HG02763 (cell line): ENCODE data around the gene IGSF9.
"Not testable (repeated sequence)": the region's sequence is repeated elsewhere in the genome, so short reads cannot be mapped to it uniquely, and the experiment has no call there.

Source experiments
- ATAC-seq: cut with Tn5 transposase; IDR thresholded peaks from one replicate; pipeline ENCODE4 v1.9.1; 2021; ENCODE audit warnings: mild to moderate bottlenecking, moderate library complexity; ENCODE audit not compliant: unreplicated experiment

Gene IGSF9

DNA sequence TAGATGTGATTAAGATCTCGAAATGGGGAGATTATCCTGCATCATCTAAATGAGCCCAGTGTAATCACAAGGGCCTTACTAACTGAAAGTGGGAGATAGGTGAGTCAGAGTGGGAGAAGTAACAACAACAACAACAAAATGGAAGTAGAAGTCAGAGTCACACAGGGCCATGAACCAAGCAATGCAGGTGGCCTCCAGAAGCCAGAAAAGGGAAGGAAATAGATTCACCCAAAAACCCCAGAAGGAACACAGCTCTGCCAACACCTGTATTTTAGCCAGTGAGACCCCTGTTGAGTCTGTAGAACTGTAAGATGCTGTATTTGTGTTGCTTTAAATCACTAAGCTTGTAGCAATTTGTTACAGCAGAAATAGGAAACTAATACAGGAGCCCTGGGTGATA is 24.2 kb downstream of the IGSF9 start:
- ATAC-seq, result no peak

DNA sequence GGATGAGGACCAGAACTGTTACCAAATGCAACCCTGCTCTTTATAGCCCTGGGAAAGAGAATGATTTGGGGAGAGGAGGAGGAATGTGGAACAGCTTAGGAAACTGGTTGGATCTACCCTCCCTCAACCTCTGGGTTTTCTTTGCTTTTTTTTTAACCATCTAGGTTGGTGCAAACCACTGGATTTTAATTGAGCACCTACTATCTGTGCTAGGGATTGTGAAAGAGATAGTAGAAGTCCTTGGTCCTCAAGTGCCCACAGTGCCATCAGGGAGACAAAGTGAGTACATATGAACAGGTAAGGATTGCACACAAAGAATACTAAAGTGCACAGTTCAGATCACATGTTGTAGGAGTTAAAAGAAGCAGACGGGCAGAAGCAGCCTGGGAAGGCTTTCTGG is 24.8 kb downstream of the IGSF9 start:
- ATAC-seq, result no peak

DNA sequence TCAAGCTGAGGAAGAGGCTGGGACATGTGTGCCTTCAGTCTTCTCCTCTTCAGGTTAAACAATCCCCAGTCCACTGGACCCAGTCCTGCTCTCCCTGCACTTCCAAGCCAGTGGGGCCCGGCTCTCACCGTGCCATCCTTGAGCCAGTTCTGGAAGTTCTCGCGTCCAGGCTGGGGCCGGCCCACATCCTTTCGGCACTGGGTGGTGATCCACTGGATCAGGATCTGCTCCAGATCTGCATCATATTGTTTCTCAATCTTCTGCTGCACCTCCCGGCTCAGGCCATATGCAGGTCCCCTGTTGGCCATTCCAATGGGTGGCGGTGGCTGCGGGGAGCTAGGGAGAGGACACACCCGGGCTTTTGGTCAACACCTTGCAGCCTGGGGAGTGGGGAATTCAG is 25.2 kb downstream of the IGSF9 start:
- no peak for ATAC-seq

DNA sequence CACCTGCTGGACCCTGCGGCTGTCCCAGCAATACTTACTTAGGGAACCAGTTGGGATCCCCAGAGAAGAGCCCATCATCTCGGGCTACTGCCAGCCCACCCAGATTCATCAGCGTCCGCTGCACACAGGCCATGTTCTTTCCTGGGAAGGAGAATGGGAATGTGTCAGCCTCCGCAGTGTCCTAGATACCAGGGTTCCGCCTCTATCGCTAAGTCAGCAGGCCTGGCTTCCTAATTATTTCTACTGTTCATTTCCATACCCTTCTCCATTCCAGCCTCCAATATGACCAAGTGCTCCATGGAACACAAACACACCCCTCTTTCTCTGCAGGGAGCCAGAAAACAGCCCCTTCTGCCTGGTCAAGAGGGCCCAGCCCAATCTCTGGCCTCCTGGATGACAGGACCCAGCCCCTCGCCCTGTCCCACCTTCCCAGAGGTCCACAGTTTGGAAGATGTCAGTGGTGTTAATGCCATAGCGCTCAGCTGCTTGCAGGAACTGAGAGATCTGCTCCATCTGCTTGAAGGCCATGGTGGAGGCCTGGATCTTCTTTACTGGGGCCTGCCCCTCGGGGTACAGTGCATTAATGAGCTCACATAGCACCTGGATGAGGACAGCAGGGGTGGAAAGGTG is 26.1 kb downstream of the IGSF9 start:
- no peak for ATAC-seq

DNA sequence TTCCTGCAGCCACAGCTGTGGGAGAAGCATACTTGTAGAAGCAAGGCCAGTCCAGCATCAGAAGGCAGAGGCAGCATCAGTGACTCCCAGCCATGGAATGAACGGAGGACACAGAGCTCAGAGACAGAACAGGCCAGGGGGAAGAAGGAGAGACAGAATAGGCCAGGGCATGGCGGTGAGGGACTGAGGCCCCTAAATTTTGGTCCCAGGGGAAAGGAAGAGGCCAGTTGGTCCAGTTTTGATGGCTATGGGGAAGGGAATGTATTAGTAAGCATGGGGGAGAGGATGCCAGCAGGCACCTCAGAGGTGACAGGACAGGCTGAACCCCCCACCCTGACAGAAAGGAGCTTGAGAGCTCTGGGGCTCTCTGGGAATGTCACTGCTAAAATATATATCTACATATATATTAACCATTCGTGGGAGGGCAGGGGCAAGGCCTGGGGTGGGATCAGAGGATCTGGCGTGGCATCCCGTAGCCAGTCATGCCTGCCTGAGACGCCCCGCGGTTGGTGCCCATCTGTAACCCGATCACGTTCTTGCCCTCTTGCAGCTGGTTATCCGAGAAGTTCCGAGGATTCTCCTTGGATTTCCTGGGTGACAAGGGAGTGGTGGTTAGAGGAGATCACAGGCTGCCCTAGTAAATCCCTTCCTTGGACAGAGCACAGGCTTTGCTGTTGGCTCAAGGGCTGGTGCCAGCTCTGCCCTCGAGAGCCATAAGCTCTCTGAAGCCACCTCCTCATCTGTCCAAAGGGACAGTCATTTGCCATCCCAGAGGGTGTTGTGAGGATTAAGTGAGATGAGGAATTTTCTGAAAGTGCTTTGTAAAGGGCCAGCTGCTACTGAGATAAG is 26.8 kb downstream of the IGSF9 start:
- ATAC-seq, result no peak

DNA sequence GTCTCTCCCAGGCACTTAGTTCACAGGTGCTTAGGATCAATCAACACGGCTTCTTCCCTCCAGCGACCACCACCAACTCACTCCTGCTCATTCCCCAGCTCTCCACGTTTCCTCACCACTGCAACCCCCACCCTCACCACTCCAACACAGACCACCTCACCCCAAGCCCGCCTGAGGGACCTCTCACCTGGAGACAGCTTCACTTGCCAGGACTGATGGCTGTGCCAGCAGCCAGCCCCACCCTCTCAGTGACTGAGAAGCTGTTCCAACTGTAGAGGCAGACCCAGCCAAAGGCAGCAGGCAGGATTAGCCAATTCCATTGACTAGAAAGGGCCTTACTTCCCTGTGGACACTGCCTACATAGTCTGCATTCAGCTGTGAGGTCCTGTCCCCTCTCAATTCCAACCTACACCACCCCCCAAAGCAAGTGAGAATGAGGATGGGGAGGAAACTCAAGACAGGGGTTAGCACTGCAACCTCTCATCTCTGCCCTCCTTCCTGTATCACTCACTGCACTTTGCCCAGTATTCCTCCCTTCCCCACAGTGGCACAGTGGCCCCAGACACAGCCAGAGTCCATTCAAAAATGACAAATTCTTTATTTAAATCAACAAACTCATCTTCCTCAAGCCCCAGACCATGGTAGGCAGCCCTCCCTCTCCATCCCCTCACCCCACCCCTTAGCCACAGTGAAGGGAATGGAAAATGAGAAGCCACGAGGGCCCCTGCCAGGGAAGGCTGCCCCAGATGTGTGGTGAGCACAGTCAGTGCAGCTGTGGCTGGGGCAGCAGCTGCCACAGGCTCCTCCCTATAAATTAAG is 27.7 kb downstream of the IGSF9 start:
- ATAC-seq, result no peak

DNA sequence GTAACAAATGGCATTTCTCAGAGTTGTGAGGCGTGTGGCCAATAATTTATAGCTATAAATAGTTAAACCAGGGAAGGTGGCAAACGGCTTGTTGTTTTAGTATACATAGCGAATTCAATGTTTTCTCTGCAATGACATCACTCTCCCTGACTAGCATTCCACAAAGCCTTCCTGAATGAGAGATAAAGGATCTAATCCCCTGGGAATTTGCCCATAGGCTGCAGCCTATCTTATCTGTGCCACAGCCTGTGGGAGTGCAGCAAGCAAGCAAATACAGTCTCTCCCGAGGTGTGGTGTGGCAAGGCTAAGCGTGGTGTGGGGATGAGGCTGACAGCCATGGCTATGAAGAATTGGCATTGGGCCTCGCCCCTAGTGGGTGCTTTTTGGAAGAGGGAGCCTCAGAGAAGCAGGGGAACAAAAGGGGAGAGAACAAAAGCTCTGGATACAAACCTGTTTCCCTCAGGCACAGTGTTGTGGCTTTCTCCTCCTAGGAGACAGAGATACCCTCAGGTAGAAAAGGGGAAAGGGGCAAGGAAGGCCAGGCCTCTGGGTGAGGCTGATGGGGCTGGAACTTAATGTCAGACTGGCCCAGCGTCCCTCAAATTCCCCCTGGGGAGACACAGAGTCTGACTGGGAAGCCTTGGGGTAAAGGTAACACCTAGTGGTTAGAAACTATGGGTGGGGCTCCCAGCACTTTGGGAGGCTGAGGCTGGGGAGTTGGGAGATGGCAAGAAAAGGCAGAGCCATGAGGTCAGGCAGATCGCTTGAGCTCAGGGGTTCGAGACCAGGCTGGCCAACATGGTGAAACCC is 29.0 kb downstream of the IGSF9 start:
- ATAC-seq, result no peak

DNA sequence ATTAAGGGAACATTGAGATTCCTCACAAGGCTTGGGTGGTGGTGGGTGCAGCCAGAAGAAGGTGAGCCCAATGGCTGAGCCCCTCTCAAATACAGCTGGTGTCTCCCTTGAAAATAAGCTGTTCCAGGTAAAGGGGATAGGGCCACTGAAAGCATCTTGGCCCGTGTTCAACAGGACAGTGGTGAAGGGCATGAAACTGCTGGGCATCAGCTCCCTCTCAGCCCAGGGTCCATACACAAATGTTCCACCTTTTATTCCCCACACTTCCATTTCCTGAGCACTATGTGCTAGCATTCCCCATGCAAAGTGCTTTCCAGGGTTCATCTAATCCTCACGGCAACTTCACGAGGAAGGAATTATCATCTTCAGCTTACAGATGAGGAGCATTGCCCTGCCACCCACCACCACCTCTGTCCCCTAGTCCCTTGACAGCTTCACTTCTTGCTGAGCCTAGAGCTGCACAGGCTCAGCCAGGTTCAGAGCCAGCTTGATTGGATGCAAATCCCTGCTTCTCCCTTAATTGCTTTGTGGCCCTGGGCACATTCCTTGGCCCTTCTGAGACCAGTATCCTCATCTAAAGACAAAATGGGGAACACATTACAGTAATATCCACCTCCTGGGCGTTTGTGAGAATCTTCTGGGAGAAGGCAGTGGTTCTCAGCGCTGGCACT is 29.7 kb downstream of the IGSF9 start:
- no peak for ATAC-seq

DNA sequence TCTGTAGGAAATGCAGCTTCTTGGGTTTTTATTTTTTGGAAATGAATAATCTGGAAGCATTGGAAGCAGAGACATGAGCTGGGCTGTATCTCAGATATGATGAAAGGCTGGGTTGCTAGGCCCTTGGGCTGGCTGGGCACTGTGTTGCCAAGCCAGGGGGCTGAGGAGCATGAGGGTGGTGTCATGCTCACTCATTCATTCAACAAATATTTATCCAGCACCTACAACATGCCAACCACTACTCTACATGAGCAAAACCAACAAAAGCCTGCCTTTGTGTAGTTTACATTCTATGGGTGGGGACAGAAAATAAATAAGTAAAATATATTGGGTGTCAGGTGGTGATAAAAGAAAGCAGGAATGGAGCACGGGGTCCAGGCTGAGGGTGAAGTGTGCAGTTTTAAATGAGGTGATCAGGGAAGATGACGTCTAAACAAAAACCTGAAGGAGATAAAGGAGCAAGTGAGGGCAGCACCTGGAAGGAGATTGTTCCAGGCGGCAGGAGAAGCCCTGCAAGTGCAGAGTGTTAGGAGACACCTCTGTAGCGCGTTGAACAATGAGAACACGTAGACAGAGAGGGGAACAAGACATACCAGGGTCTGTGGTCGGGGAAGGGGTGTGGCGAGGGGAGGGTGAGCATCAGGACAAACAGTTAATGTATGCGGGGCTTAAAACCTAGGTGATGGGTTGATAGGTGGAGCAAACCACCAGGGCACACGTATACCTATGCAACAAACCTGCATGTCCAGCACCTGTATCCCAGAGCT is 31.0 kb downstream of the IGSF9 start:
- no peak for ATAC-seq

DNA sequence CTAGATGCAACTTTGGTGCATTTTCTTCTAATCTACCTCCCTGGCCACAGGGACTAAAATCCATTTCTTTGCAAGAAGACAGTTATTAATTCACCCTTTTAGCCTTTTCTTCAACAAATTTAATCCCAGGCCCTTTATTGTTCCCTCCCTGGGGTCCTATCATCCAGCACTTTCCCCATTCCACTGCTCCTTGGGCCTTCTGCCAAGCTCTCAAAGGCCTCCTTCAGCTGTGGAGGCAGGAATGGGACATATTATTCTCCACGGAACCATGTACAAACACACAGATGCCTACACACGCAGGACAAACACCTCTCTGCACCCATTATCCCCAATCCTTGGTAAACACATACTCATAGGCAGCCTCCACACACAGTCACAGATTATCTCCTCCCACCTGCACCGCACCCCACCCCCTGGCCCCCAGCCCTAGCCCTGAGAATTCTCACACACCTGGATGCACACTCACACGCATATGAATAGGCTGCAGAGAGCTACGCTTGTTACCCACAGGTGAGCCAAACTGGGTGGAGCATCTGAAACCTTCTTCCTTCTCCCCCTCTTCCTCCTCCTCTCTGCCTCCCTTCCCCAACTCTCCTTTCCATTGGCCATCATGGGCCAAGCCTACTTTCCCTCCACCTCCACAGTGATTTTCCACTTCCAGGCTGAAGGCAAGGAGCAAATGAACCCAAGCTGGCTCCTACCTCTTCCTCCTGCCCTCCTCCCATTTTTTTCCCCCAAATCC is 31.8 kb downstream of the IGSF9 start:
- no peak for ATAC-seq

DNA sequence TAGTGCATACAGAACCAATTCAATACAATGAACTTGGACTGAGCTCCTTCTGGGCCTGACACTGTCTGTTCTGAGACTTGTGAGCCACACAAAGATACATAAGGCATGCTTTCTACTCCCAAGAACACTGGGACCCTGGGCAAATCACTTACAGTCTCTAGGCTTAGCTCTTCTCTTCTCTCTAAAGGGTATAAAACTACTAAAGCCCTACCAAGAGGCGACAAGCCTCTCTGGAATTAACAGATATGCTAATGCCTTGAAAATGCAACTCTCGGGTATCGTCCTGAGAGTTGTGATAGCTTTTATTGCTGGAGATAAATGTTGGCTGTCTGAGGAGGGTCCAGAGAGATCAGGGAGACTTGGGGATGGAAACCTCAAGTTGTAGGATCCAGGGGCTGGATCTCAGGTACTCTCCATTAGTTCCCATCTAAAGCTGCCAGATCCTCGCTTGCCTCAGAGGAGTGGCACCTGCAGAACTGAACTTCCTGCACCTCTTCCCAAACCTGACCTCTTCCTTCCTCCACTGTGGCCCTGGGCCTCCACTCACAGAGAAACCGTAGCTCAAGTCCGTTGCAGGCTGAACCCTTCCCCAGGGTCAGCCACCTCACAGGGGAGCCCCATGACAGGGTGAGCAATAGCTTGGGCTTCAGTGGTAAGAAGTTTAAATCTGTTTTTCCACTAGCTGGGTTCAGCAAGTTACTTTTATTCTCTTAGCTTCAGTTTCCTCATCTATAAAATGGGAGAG is 33.9 kb downstream of the IGSF9 start:
- ATAC-seq, result no peak

DNA sequence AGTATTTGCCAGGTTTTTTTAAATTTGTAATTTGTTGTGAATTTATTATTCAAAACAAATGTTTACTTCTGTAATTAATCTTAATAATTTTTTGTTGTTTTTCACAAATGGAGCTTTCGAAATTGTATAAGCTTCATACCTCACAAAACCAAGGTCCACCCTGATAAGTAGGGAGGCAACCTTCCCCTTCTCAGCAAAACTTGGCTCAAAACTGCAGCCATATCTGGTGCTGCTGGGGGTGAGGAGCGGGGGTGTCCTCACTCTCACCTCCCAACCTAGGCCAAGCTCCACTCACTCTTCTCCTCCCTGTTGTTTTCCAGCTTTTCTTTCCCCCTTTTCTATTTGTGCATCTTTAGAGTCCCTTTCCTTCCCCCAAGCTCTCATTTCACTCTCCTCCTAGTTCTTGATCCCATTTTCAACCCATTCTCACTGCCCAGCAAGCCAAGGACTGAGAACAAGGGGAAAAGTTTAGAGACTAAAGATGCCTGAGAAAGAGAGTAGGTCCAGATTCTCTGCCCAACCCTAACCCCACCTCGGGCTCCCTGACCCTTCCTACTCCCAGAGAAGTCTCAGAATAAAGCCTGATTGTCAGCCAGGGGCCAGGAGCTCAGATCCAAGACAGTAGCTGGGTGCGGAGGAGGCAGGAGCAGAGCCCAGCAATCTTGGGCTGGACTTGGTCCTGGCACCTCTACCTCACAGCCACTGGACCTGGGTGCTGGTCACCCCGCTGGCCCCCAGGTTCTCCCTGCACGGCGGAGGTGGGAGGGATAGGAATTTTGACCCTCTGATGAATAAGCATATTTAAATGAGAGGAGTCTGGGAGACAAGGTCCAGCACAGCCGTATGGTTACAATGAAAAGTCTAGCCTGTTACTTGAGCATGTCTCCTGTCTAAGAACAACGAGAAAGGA is 37.1 kb downstream of the IGSF9 start:
- ATAC-seq, result no peak

DNA sequence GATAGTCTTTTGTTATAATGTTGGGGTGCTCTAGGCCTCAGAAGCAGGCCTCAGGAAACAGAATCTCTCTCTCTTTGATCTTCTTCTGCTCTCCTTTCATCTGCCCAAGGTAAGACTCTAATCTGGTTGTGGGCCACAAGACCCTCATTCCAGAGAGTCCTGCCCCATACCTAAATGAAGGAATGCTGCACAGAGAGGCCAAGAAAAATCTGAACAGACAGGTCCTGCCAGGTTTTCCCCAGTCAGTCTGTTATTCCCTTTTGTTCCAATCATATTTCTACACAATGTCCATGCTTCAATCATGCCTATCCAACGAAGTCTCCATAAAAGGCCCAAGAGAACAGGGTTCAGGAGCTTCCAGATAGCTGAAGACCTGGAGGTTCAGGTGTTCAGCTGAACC is 38.5 kb downstream of the IGSF9 start:
- ATAC-seq, result no peak

DNA sequence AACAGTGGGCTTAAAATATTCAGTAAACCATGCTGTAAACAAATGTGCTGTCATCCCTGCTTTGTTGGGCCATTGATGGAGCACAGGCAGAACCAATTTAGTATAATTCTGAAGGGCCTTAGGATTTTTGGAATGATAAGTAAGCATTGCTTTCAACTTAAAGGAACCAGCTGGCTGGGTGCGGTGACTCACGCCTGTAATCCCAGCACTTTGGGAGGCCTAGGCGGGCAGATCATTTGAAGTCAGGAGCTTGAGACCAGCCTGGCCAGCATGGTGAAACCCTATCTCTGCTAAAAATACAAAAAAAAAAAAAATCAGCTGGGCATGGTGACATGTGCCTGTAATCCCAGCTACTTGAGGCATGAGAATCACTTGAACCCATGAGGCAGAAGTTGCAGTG is 41.4 kb downstream of the IGSF9 start:
- not testable (repeated sequence) for ATAC-seq

DNA sequence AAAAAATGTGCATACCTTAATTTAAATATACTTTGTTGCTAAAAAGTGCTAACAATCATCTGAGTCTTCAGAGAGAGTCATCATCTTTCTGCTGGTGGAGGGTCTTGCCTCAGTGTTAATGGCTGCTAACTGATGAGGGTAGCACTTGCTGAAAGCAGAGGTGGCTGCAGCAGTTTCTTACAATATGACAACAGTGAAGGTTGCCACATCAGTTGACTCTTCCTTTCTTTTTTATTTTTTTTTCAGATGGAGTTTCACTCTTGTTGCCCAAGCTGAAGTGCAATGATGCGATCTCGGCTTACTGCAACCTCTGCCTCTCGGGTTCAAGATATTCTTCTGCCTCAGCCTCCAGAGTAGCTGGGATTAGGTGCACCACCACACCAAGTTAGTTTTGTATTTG is 42.9 kb downstream of the IGSF9 start:
- no peak for ATAC-seq

DNA sequence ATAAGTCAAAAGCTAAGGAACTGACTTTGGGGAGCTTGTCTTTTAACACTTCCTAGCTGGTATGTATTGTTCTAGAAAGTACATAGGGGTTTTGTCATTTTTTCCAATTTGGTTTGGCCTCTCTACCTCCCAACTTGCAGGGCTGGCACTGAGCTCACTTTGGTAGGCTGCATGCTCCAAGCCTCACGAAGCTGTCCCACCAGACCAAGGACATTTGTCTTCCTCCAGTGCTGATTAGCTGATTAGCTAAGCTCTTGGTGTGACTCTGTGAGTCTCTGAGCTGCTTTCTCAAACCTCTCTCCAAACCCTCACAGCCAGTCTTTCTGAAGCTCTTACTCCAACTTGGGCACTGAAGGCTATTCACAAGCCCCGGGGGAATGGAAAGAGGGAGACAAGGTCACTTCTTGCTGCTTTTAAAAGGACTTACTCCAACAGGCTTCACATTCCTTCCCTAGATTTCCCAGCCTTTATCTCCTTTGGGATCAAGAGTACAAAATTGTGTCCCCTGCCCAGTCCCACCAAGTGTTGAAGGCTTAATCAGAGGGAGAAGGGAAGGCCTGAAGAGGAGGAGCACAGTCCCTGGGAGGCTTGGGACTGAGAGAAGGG is 44.6 kb downstream of the IGSF9 start:
- no peak for ATAC-seq
